Ishikawa (cell line): ENCODE measurements around the gene CABP4.

Experiments used
- CEBPB ChIP-seq: IDR thresholded peaks from 2 replicates; pipeline ENCODE4 v1.6.1; 2012
- CREB1 ChIP-seq: IDR thresholded peaks from 2 replicates; pipeline ENCODE4 v1.6.1; 2012; ENCODE audit warnings: low read depth
- EGR1 ChIP-seq: IDR thresholded peaks from 2 replicates; pipeline ENCODE4 v1.6.1; 2012
- EP300 ChIP-seq: IDR thresholded peaks from 2 replicates; pipeline ENCODE4 v1.6.1; 2012; ENCODE audit warnings: borderline replicate concordance
- FOXM1 ChIP-seq: IDR thresholded peaks from 2 replicates; pipeline ENCODE4 v1.6.1; 2012; ENCODE audit warnings: low read depth, borderline replicate concordance
- MAX ChIP-seq: IDR thresholded peaks from 2 replicates; pipeline ENCODE4 v1.6.1; 2012
- NFIC ChIP-seq: IDR thresholded peaks from 2 replicates; pipeline ENCODE4 v1.6.1; 2012
- RAD21 ChIP-seq: IDR thresholded peaks from 2 replicates; pipeline ENCODE4 v1.6.1; 2012; ENCODE audit warnings: low read depth
- REST ChIP-seq: IDR thresholded peaks from 2 replicates; pipeline ENCODE4 v1.6.1; 2012; ENCODE audit warnings: low read depth, mild to moderate bottlenecking
- TAF1 ChIP-seq: IDR thresholded peaks from 2 replicates; pipeline ENCODE4 v1.6.1; 2012; ENCODE audit warnings: low read depth, mild to moderate bottlenecking
- TCF12 ChIP-seq: IDR thresholded peaks from 2 replicates; pipeline ENCODE4 v1.6.1; 2012; ENCODE audit warnings: low read depth
- TEAD4 ChIP-seq: IDR thresholded peaks from 2 replicates; pipeline ENCODE4 v1.6.1; 2012
- USF1 ChIP-seq: IDR thresholded peaks from 2 replicates; pipeline ENCODE4 v1.6.1; 2012
- YY1 ChIP-seq: IDR thresholded peaks from 2 replicates; pipeline ENCODE4 v1.6.1; 2012; ENCODE audit warnings: low read depth
- ZBTB7A ChIP-seq: IDR thresholded peaks from 2 replicates; pipeline ENCODE4 v1.6.1; 2012; ENCODE audit warnings: low read depth

CABP4 gene

DNA sequence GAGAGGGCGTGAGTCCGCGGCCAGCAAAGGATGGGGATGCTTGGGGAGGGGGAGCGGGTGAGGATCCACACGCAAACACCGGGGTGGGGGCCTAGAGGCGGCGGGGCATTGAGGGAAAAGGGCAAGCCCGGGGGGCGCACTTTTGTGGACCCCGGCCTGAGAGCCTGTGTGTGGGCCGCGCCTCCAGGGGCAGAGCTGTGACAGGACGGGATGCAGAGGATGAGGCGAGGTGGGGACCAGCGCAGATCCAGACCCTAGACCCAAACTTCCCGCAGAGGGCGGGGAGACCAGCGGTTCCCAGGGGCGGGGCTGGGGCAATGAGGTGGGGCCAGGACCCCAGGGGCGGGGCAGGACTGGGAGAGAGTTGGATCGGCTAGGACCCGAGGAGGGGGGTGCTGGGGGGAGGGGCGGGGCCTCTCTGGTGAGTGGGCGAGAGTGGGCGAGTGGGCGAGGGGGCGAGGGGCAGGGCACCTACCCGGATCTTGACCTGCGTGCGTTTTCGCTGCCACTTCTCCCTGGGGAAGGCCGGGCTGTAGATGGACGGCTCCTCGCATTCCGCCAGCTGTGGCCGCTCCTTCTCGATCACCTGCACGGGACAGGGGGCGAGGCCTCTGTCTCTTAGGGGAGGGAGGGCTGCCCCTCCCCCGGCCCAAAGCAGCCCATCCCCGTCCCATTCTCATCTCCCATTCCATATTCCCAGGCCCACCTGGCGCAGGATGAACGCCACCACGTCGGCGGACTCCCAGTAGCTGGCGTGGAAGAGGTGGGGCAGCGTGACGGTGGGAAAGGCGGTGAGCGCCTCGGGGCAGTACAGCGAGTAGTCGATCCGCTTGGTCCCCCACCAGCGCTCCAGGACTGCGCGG lies 39.4 kb downstream of the CABP4 start:
- TF ChIP-seq FOXM1 = no peak

GRCh38 chr11:67495234-67496005 lies 40.3 kb downstream of the CABP4 start:
- TF ChIP-seq CREB1 (no peak), TCF12 (no peak)

GRCh38 chr11:67496113-67496512 lies 41.0 kb downstream of the CABP4 start:
- TF ChIP-seq CEBPB = no peak

GRCh38 chr11:67497656-67498291 lies 42.6 kb downstream of the CABP4 start:
- no peak for TF ChIP-seq TAF1
- TF ChIP-seq REST = no peak

DNA sequence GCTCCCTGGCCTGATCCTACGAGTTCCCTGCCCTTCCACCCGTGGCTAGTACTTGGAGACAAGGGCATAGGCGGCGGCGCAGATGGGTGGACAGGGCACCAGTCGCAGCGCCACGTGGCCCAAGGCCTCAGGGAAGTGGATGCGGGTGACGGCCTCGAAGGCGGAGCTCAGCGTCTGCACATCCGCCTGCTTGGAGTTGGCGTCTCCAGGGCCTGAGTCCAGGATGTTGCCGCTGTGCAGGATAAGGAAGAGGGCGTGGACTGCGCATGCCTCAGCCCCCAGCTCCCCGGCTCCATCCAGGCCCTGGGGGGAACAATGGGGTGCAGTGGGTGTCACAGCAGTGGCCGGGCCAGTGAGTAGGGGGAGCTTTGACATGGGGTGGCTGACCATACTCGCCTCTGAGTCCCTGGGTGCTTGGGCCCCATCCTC lies 43.4 kb downstream of the CABP4 start:
- TF ChIP-seq TCF12 = no peak
- TF ChIP-seq EGR1 = no peak
- no peak for TF ChIP-seq RAD21

- TF ChIP-seq EP300 (no peak), CREB1 (no peak), USF1 (no peak), REST (no peak), RAD21 (no peak), CEBPB (no peak), YY1 (no peak), NFIC (no peak), EGR1 (no peak), FOXM1 (no peak), TAF1 (no peak), ZBTB7A (no peak), TEAD4 (no peak), MAX (no peak), TCF12 (no peak)
Observed at GRCh38 chr11:67499808-67500483, 44.8 kb downstream of the CABP4 start.

GRCh38 chr11:67500484-67500821 lies 45.3 kb downstream of the CABP4 start:
- TF ChIP-seq RAD21 (no peak), MAX (no peak), CEBPB (no peak), EP300 (no peak), TCF12 (no peak), FOXM1 (no peak), TEAD4 (no peak), CREB1 (no peak), USF1 (no peak), REST (no peak), TAF1 (no peak)
